Measurements from ENCODE around the gene ST3GAL4.

The ST3GAL4 gene

DNA sequence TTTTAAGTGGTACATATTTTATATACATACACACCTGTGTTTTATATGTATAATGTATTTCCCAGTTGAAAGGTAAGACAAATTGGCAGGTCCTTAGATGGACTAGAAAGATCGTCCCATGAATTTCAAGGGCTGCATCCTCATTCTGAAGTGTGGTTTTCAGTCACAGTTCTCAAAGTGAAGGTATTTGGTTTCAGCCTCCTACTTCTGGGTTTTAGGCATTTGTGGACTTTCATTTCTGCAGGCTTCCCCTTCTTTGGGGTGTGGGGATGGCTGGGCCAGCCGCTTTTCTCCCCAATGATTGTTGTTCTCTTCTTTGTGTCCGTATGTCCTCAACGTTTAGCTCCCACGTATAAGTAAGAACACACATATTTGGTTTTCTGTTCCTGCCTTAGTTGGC lies 41.7 kb upstream of the ST3GAL4 start:
- H3K36me3 ChIP-seq (ENCODE audit: control insufficient read depth, insufficient read depth, low read length), result peaks cover 15% of the 10 kb centered on the region
- no peak for DNase-seq
- no peak overlapping the region for H3K4me3 ChIP-seq (ENCODE audit: insufficient read depth, low read depth, low read length, poor library complexity, severe bottlenecking)
- peaks cover 12% of the 10 kb centered on the region for H3K4me1 ChIP-seq (ENCODE audit: control insufficient read depth, insufficient read depth, low read length, poor library complexity, severe bottlenecking)
- H3K9me3 ChIP-seq (ENCODE audit: control insufficient read depth, low read length), result no peaks in the 10 kb centered on the region
- H3K27ac ChIP-seq (ENCODE audit: insufficient read depth, low read length, poor library complexity, severe bottlenecking), result no peak overlapping the region
- H3K27me3 ChIP-seq (replicated peaks; ENCODE audit: control insufficient read depth, insufficient read depth, low read length, poor library complexity, severe bottlenecking), result no peaks in the 10 kb centered on the region

DNA sequence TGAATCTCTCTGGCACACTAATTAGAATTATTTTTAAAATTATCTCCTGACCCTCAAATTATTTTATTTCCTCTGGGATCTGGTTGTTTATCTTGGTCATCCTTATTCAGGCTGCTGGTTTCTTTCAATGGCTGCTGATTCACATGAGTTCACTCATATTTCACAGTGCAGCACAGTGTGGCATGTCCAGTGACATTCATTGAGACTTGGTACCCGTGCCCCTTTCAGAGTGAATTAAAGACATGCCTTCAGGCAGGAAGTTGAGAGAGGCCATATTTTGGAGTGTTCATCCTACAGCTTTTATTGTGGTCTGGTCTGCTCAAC lies 38.1 kb upstream of the ST3GAL4 start:
- Histone ChIP-seq H3K4me1 (ENCODE audit: control insufficient read depth, insufficient read depth, low read length, poor library complexity, severe bottlenecking) (peaks cover 15% of the 10 kb centered on the region), H3K4me3 (ENCODE audit: insufficient read depth, low read depth, low read length, poor library complexity, severe bottlenecking) (no peak overlapping the region), H3K36me3 (ENCODE audit: control insufficient read depth, insufficient read depth, low read length) (peaks cover 3% of the 10 kb centered on the region), H3K27me3 (replicated peaks; ENCODE audit: control insufficient read depth, insufficient read depth, low read length, poor library complexity, severe bottlenecking) (no peaks in the 10 kb centered on the region), H3K27ac (ENCODE audit: insufficient read depth, low read length, poor library complexity, severe bottlenecking) (no peak overlapping the region), H3K9me3 (ENCODE audit: control insufficient read depth, low read length) (no peaks in the 10 kb centered on the region)
- DNase-seq, result no peak

DNA sequence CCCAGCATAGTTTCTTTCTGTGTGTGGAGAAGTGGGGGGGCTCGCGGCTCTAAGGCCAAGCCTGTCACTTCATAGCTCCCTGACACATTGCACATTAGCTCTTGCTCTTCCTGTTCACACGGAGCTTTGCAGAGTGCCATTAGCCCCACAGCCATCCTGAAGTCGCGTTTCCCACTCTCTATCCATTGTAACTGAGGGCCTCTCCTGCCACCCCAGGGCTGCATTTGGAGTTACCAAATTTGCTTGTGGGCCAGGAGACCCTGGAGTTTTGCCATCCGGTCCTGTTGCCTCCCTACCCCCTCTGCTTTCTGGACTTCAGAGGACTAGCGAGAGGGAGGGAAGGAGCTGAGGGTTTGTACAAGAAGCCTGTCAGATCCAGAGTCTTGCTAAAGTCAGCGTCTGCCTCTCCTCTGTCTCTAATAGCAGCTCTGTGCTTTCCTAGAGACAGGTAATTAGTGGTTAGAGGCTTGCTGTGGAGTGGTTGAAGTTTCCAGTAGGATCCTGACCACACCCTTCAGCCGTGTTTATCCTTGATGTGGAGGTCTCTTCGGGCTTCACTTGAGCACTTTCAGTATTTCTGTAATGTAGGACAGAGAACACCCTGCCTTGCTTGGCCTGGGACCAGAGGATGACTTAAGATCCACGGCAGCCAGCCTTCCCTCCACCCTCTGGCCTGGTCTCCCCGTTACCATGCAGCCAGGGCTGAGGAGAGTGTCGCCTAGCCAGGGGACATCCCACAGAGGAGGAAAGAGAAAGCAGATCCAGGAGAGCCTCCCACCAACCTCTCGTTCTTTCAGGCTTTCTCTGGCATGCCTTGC lies 37.5 kb upstream of the ST3GAL4 start:
- no peak for DNase-seq
- Histone ChIP-seq H3K4me3 (ENCODE audit: insufficient read depth, low read depth, low read length, poor library complexity, severe bottlenecking) (peak overlapping the region; percentile 0), H3K27ac (ENCODE audit: insufficient read depth, low read length, poor library complexity, severe bottlenecking) (no peak overlapping the region), H3K27me3 (replicated peaks; ENCODE audit: control insufficient read depth, insufficient read depth, low read length, poor library complexity, severe bottlenecking) (no peaks in the 10 kb centered on the region), H3K36me3 (ENCODE audit: control insufficient read depth, insufficient read depth, low read length) (no peaks in the 10 kb centered on the region), H3K4me1 (ENCODE audit: control insufficient read depth, insufficient read depth, low read length, poor library complexity, severe bottlenecking) (peaks cover 15% of the 10 kb centered on the region), H3K9me3 (ENCODE audit: control insufficient read depth, low read length) (no peaks in the 10 kb centered on the region)

DNA sequence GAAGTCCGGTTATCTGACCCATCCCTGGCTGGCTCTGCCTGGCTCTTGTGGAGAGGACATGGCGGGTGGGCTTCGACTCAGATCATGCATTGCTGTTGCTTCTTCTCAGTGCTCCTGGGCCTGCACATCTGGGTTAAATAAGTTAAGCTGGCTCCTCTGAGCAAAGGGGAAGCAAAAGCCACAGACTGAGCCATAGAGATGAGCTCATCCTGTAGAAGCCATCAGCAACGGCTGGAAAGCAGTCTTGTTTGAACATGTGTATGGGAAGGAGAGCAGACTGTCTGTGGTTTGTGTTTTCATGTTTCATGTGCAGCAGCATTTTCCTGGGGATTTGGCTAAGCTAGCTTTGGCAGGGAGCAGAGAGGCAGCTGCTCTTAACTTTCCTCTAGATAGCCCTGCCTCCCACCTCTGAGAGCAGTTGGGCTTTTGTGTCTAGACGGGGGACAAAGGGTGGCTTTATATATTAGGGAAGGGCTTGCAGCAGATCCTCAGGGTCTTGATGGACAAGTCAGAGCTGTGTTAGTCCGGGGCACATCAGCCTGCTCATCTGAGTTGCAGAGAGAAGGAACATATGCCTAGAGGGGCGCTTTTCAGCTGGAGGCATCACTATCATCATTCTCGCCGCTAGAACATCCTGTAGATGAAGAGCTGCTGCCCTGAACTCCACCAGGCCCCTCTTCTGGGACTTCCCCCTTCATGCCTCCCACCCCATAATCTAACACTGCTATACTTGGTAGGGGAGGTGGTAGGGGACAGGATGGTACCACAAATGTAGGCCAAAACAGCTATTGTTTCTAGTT lies 36.7 kb upstream of the ST3GAL4 start:
- Histone ChIP-seq H3K27me3 (replicated peaks; ENCODE audit: control insufficient read depth, insufficient read depth, low read length, poor library complexity, severe bottlenecking) (no peaks in the 10 kb centered on the region), H3K4me1 (ENCODE audit: control insufficient read depth, insufficient read depth, low read length, poor library complexity, severe bottlenecking) (peaks cover 15% of the 10 kb centered on the region), H3K27ac (ENCODE audit: insufficient read depth, low read length, poor library complexity, severe bottlenecking) (no peak overlapping the region), H3K36me3 (ENCODE audit: control insufficient read depth, insufficient read depth, low read length) (no peaks in the 10 kb centered on the region), H3K4me3 (ENCODE audit: insufficient read depth, low read depth, low read length, poor library complexity, severe bottlenecking) (no peak overlapping the region), H3K9me3 (ENCODE audit: control insufficient read depth, low read length) (no peaks in the 10 kb centered on the region)
- no peak for DNase-seq

DNA sequence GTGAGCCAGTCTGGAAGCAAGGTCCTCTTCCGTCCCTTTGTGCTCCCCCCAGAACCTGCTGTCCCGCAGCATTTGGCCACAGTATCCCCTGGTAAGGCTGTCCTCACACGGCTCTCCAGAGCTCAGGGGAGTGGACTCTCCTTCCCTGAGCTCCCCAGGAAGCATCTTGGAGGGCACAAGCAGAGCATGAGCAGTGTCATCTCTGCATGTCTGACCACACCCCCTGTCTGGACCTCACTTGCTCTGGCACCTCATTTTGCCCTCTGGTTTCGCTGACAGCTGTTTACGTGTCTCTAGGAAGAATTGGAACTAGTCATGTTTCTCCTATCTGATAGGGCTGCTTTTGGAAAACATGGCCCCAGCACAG lies 36.1 kb upstream of the ST3GAL4 start:
- H3K27ac ChIP-seq (ENCODE audit: insufficient read depth, low read length, poor library complexity, severe bottlenecking), result no peak overlapping the region
- peaks cover 15% of the 10 kb centered on the region for H3K4me1 ChIP-seq (ENCODE audit: control insufficient read depth, insufficient read depth, low read length, poor library complexity, severe bottlenecking)
- H3K27me3 ChIP-seq (replicated peaks; ENCODE audit: control insufficient read depth, insufficient read depth, low read length, poor library complexity, severe bottlenecking), result no peaks in the 10 kb centered on the region
- no peak for DNase-seq
- no peaks in the 10 kb centered on the region for H3K36me3 ChIP-seq (ENCODE audit: control insufficient read depth, insufficient read depth, low read length)
- H3K4me3 ChIP-seq (ENCODE audit: insufficient read depth, low read depth, low read length, poor library complexity, severe bottlenecking), result no peak overlapping the region
- no peaks in the 10 kb centered on the region for H3K9me3 ChIP-seq (ENCODE audit: control insufficient read depth, low read length)

DNA sequence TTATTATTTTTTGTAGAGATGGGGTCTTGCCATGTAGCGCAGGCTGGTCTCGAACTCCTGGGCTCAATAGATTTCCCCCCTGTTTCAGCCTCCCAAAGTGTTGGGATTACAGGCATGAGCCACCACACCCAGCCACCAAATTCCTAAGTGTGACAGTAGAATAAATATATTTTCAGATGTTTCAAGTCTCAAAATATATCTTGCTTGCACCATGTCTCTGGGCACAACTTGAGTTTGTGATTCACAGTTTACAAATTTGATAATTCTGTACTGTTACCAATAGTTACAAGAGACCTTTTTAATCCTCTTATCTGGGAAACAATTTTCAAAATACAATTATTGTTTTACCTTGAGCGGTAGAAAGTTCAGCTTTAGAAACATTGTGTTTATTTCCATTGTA lies 32.5 kb upstream of the ST3GAL4 start:
- Histone ChIP-seq H3K4me3 (ENCODE audit: insufficient read depth, low read depth, low read length, poor library complexity, severe bottlenecking) (no peak overlapping the region), H3K9me3 (ENCODE audit: control insufficient read depth, low read length) (no peaks in the 10 kb centered on the region), H3K27me3 (replicated peaks; ENCODE audit: control insufficient read depth, insufficient read depth, low read length, poor library complexity, severe bottlenecking) (no peaks in the 10 kb centered on the region), H3K36me3 (ENCODE audit: control insufficient read depth, insufficient read depth, low read length) (no peaks in the 10 kb centered on the region), H3K4me1 (ENCODE audit: control insufficient read depth, insufficient read depth, low read length, poor library complexity, severe bottlenecking) (peaks cover 11% of the 10 kb centered on the region), H3K27ac (ENCODE audit: insufficient read depth, low read length, poor library complexity, severe bottlenecking) (no peak overlapping the region)
- DNase-seq, result no peak

DNA sequence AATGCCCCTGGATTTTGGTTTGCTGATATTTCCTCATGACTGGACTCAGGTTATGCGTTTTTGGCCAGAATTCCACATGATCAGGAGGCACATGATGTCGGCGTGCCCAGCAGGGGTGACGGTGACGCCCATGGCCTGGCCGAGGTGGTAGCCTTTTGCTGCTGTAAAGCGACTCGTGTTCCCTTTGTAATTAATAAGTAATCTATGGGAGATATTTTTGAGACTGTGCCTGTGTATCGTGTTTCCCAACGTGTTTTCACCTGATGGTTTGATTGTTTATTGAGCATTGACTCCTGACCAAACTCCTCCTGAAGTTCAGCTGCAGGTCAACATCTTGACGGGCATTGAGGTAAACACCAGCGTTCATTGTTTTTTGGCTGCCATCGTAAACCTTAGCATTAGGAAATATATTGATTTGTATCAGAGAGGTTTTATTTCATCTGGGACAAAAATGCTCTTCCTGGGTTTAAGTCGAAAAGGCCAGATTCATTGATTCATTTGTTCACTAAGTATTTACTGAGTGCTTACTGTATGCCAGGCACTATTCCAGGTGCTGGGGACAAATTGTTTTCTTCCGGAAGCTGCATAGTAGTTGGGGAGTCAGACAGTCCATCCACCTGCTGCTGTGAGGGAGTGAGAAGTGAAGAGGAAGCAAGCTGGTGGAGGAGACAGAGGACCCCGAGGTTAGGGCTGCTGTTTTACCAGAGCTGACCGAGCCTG lies 28.0 kb upstream of the ST3GAL4 start:
- H3K4me3 ChIP-seq (ENCODE audit: insufficient read depth, low read depth, low read length, poor library complexity, severe bottlenecking), result no peak overlapping the region
- H3K27ac ChIP-seq (ENCODE audit: insufficient read depth, low read length, poor library complexity, severe bottlenecking), result no peak overlapping the region
- peaks cover 11% of the 10 kb centered on the region for H3K36me3 ChIP-seq (ENCODE audit: control insufficient read depth, insufficient read depth, low read length)
- DNase-seq, result no peak
- no peaks in the 10 kb centered on the region for H3K27me3 ChIP-seq (replicated peaks; ENCODE audit: control insufficient read depth, insufficient read depth, low read length, poor library complexity, severe bottlenecking)
- H3K9me3 ChIP-seq (ENCODE audit: control insufficient read depth, low read length), result no peaks in the 10 kb centered on the region
- H3K4me1 ChIP-seq (ENCODE audit: control insufficient read depth, insufficient read depth, low read length, poor library complexity, severe bottlenecking), result no peaks in the 10 kb centered on the region

DNA sequence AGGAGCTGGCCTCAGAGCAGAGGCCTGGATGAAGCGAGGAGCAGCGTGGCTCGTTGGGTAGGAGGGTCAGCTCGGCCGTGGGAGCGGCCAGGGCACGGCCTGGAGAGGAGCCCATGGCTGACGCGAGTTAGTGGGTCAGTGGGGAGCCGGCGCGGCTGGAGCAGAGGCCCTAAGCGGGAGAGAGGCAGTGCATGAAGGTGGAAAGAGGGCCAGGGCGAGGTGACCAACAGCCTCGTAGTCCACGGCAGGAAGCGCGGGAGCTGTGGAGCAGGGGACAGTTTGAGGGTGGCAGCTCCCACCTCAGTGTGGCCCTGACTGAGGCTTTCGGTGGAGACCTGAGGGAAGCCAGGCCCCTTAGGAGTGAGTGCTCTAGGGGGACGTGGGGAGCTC lies 27.5 kb upstream of the ST3GAL4 start:
- Histone ChIP-seq H3K4me3 (ENCODE audit: insufficient read depth, low read depth, low read length, poor library complexity, severe bottlenecking) (no peak overlapping the region), H3K36me3 (ENCODE audit: control insufficient read depth, insufficient read depth, low read length) (peaks cover 16% of the 10 kb centered on the region), H3K9me3 (ENCODE audit: control insufficient read depth, low read length) (no peaks in the 10 kb centered on the region), H3K4me1 (ENCODE audit: control insufficient read depth, insufficient read depth, low read length, poor library complexity, severe bottlenecking) (no peaks in the 10 kb centered on the region), H3K27me3 (replicated peaks; ENCODE audit: control insufficient read depth, insufficient read depth, low read length, poor library complexity, severe bottlenecking) (no peaks in the 10 kb centered on the region), H3K27ac (ENCODE audit: insufficient read depth, low read length, poor library complexity, severe bottlenecking) (no peak overlapping the region)
- no peak for DNase-seq

DNA sequence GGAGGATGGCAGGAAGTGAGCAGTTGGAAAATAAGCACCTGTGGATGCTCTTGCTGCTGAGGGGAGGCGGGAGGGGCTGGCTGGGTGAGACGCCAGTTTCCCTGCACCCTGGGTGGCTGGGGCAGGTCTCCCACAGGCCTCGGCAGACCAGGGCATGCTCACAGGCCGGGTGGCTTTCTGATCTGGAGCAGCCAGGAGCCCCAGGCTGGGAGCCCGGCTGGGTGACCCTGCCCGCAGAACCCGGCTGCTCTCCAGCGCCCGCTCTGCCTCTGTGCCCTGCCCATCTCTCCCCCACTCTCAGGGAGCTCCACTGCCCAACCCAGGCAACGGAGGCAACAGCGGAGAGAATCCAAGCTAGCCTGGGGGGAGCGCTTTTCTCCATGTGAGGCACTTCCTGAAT lies 27.0 kb upstream of the ST3GAL4 start:
- Histone ChIP-seq H3K27ac (ENCODE audit: insufficient read depth, low read length, poor library complexity, severe bottlenecking) (no peak overlapping the region), H3K4me3 (ENCODE audit: insufficient read depth, low read depth, low read length, poor library complexity, severe bottlenecking) (no peak overlapping the region), H3K9me3 (ENCODE audit: control insufficient read depth, low read length) (no peaks in the 10 kb centered on the region), H3K27me3 (replicated peaks; ENCODE audit: control insufficient read depth, insufficient read depth, low read length, poor library complexity, severe bottlenecking) (no peaks in the 10 kb centered on the region), H3K4me1 (ENCODE audit: control insufficient read depth, insufficient read depth, low read length, poor library complexity, severe bottlenecking) (no peaks in the 10 kb centered on the region), H3K36me3 (ENCODE audit: control insufficient read depth, insufficient read depth, low read length) (peaks cover 21% of the 10 kb centered on the region)
- no peak for DNase-seq
